Keratinocyte (primary cell): Measurements from ENCODE around the gene TEX12. TPM values are rescaled to one million over a fixed set of nuclear protein-coding genes. Genes with fewer than 3 reads are reported as not detected.

Source experiments
- DNase-seq: peaks from one replicate; pipeline ENCODE4 v3.0.0-alpha.2; 2011; ENCODE audit warnings: low read depth, missing footprints, low spot score
- FAIRE-seq: peaks from 2 replicates; lab custom pipeline; 2011; peaks lifted over from hg19 to GRCh38; lab: Jason Lieb, UNC
- H2AFZ ChIP-seq: 2 replicates; pipeline ENCODE4 v1.6.0; 2012; ENCODE audit warnings: low read length, control low read depth, inconsistent platforms; ENCODE audit not compliant: control insufficient read depth
- H3K27ac ChIP-seq: 2 replicates; pipeline ENCODE4 v1.5.1; 2011; ENCODE audit warnings: low read length; ENCODE audit not compliant: control insufficient read depth, insufficient read depth
- H3K27me3 ChIP-seq: 3 replicates; pipeline ENCODE4 v1.6.0; 2011; ENCODE audit warnings: low read length; ENCODE audit not compliant: control insufficient read depth, insufficient read depth; ENCODE audit errors: extremely low read depth
- H3K36me3 ChIP-seq, 2 experiments: 2 replicates in 1 of 2; 3 replicates in 1 of 2; pipeline ENCODE4 v1.5.1; 2011; ENCODE audit warnings: low read length in 2 of 2, mild to moderate bottlenecking in 1 of 2; ENCODE audit not compliant: control insufficient read depth in 2 of 2, insufficient read depth in 2 of 2; ENCODE audit errors: extremely low read depth in 1 of 2
- H3K4me1 ChIP-seq: 3 replicates; pipeline ENCODE4 v1.5.1; 2011; ENCODE audit warnings: low read length; ENCODE audit not compliant: control insufficient read depth, insufficient read depth; ENCODE audit errors: extremely low read depth
- H3K4me2 ChIP-seq: 3 replicates; pipeline ENCODE4 v1.6.0; 2011; ENCODE audit warnings: low read depth, low read length; ENCODE audit not compliant: control insufficient read depth, insufficient read depth; ENCODE audit errors: extremely low read depth
- H3K4me3 ChIP-seq, 3 experiments: fragments of 200-600 bp in 1 of 3; sonication (generic) in 1 of 3; 2 replicates in 2 of 3; 3 replicates in 1 of 3; pipeline ENCODE4 v1.5.1; 2011 to 2016; ENCODE audit warnings: low read length in 3 of 3, mild to moderate bottlenecking in 3 of 3, control low read depth in 2 of 3, inconsistent platforms in 1 of 3, low read depth in 1 of 3, mixed read lengths in 1 of 3, mixed run types in 1 of 3, moderate library complexity in 1 of 3; ENCODE audit not compliant: control insufficient read depth in 2 of 3, insufficient read depth in 2 of 3; ENCODE audit errors: extremely low read depth in 1 of 3
- H3K79me2 ChIP-seq: 2 replicates; pipeline ENCODE4 v1.6.0; 2012; ENCODE audit warnings: low read length; ENCODE audit not compliant: control insufficient read depth, insufficient read depth
- H3K9ac ChIP-seq: 3 replicates; pipeline ENCODE4 v1.6.0; 2011; ENCODE audit warnings: low read length; ENCODE audit not compliant: control insufficient read depth, insufficient read depth; ENCODE audit errors: extremely low read depth
- H3K9me1 ChIP-seq: 3 replicates; pipeline ENCODE4 v1.6.0; 2011; ENCODE audit warnings: low read length; ENCODE audit not compliant: control insufficient read depth, insufficient read depth; ENCODE audit errors: extremely low read depth
- H3K9me3 ChIP-seq: 2 replicates; pipeline ENCODE4 v1.5.1; 2012; ENCODE audit warnings: low read depth, low read length; ENCODE audit not compliant: control insufficient read depth
- H4K20me1 ChIP-seq: 3 replicates; pipeline ENCODE4 v1.6.0; 2011; ENCODE audit warnings: low read length; ENCODE audit not compliant: control insufficient read depth, insufficient read depth; ENCODE audit errors: extremely low read depth
- CTCF ChIP-seq, 3 experiments: IDR thresholded peaks in 1 of 3; conservative IDR thresholded peaks in 1 of 3; optimal IDR thresholded peaks in 1 of 3; 2 replicates in 2 of 3; 3 replicates in 1 of 3; pipeline versions ENCODE3 to v1.5.1; 2011; ENCODE audit warnings: low read length in 3 of 3, mild to moderate bottlenecking in 3 of 3, moderate library complexity in 2 of 3, control low read depth in 1 of 3, inconsistent platforms in 1 of 3; ENCODE audit not compliant: insufficient read depth in 2 of 3; ENCODE audit errors: extremely low read depth in 1 of 3
- EZH2 ChIP-seq: IDR thresholded peaks from one replicate; pipeline ENCODE4 v1.6.1; 2012; ENCODE audit warnings: inconsistent platforms, mild to moderate bottlenecking, low read length, moderate library complexity
- dilution Hi-C: fragments of 300-500 bp; cut with MboI; formaldehyde crosslinking; loops from one replicate; pipeline ENCODE4 v1.7.0; 2020; ENCODE audit warnings: low sequenced_read_pairs; ENCODE audit not compliant: extremely low pct_ligation_motif_present
- polyA plus RNA-seq, 5 experiments: library from polyadenylated mRNA; depleted of rRNA in 3 of 5; stranded (reverse) in 3 of 5; stranded (forward) in 1 of 5; unstranded in 1 of 5; fragments of >200 nt; gene quantifications; 1 replicate in 1 of 5; 2 replicates in 3 of 5; 3 replicates in 1 of 5; pipeline versions ENCODE4 v1.2.1 to v1.2.3, GENCODE V29; 2011 to 2012; ENCODE audit warnings: missing spikeins in 2 of 5, low read depth in 1 of 5, low replicate concordance in 1 of 5

Gene TEX12
- polyA plus RNA-seq, 1 donor (not counting 4 experiments of a cell fraction or from before 2014, with no cell fraction given) = not detected

- no peak overlapping the region for H3K9ac ChIP-seq
- no peaks in the 10 kb centered on the region for H3K9me1 ChIP-seq
- no peaks in the 10 kb centered on the region for H4K20me1 ChIP-seq
- H3K36me3 ChIP-seq = no peaks in the 10 kb centered on the region
- H3K27ac ChIP-seq = no peak overlapping the region
- no peak for DNase-seq
- no peak overlapping the region for H2AFZ ChIP-seq
- no peaks in the 10 kb centered on the region for H3K9me3 ChIP-seq
- dilution Hi-C loops = no loop called here
- FAIRE-seq = no peak
- TF ChIP-seq EZH2 (no peak), CTCF (optimal IDR thresholded peaks at IDR 0.05 in 1 of 3, IDR thresholded peaks at IDR 0.05 in 1 of 3, conservative IDR thresholded peaks at IDR 0.05 in 1 of 3; ENCODE audit: extremely low read depth in 1 of 3, insufficient read depth in 2 of 3, low read length in 3 of 3) (no peak)
- H3K27me3 ChIP-seq = no peaks in the 10 kb centered on the region
- H3K79me2 ChIP-seq = no peaks in the 10 kb centered on the region
- H3K4me3 ChIP-seq = no peak overlapping the region
- H3K4me1 ChIP-seq = peaks cover 20% of the 10 kb centered on the region
- no peak overlapping the region for H3K4me2 ChIP-seq
Measured at GRCh38 chr11:112210890-112211289, 43.7 kb downstream of the TEX12 start.

- DNase-seq = no peak
- peak; percentile 43 for FAIRE-seq
- H3K27ac ChIP-seq = no peak overlapping the region
- H2AFZ ChIP-seq = no peak overlapping the region
- no peak overlapping the region for H3K4me3 ChIP-seq
- no peaks in the 10 kb centered on the region for H3K36me3 ChIP-seq
- no peak overlapping the region for H3K9ac ChIP-seq
- TF ChIP-seq CTCF (optimal IDR thresholded peaks at IDR 0.05 in 1 of 3, IDR thresholded peaks at IDR 0.05 in 1 of 3, conservative IDR thresholded peaks at IDR 0.05 in 1 of 3; ENCODE audit: extremely low read depth in 1 of 3, insufficient read depth in 2 of 3, low read length in 3 of 3) (no peak), EZH2 (no peak)
- no peaks in the 10 kb centered on the region for H3K79me2 ChIP-seq
- no peaks in the 10 kb centered on the region for H3K27me3 ChIP-seq
- peak overlapping the region; percentile 41 for H3K4me2 ChIP-seq
- no peaks in the 10 kb centered on the region for H3K9me3 ChIP-seq
- dilution Hi-C loops = no loop called here
- H3K9me1 ChIP-seq = no peaks in the 10 kb centered on the region
- H4K20me1 ChIP-seq = no peaks in the 10 kb centered on the region
- peaks cover 20% of the 10 kb centered on the region for H3K4me1 ChIP-seq
Measured at GRCh38 chr11:112211536-112211935, 44.4 kb downstream of the TEX12 start.
